Small intestine (tissue), 7 donors: ENCODE data around the gene PER1. TPM values are rescaled to one million over a fixed set of nuclear protein-coding genes. Genes with fewer than 3 reads are reported as not detected.
A peak's percentile ranks its signal among the peaks of the same experiment; 100 is the strongest.

Experiments
- DNase-seq, 2 donors: peaks; one replicate each; pipeline versions ENCODE4 v3.0.0 to v3.0.0-alpha.2; 2013
- FAIRE-seq: peaks from 2 replicates; lab custom pipeline; 2012; peaks lifted over from hg19 to GRCh38; lab: Jason Lieb, UNC
- H3K27ac ChIP-seq, 3 donors: one replicate each; pipeline ENCODE4 v1.5.1; 2013; ENCODE audit warnings: low read length in 2 of 3, mild to moderate bottlenecking in 2 of 3, control low read depth in 1 of 3, inconsistent platforms in 1 of 3, low read depth in 1 of 3, moderate library complexity in 1 of 3
- H3K27me3 ChIP-seq, 3 donors: one replicate each; pipeline ENCODE4 v1.6.1; 2013; ENCODE audit warnings: low read length in 3 of 3, inconsistent platforms in 1 of 3; ENCODE audit not compliant: control insufficient read depth in 3 of 3, insufficient read depth in 3 of 3
- H3K36me3 ChIP-seq, 3 donors: one replicate each; pipeline ENCODE4 v1.6.1; 2013; ENCODE audit warnings: low read length in 3 of 3, inconsistent platforms in 1 of 3, low read depth in 1 of 3, mild to moderate bottlenecking in 1 of 3, moderate library complexity in 1 of 3; ENCODE audit not compliant: control insufficient read depth in 3 of 3, insufficient read depth in 2 of 3
- H3K4me1 ChIP-seq, 3 donors: one replicate each; pipeline ENCODE4 v1.6.1; 2013; ENCODE audit warnings: low read length in 2 of 3, inconsistent platforms in 1 of 3, low read depth in 1 of 3, mild to moderate bottlenecking in 1 of 3, moderate library complexity in 1 of 3; ENCODE audit not compliant: control insufficient read depth in 3 of 3, insufficient read depth in 2 of 3
- H3K4me3 ChIP-seq, 3 donors: one replicate each; pipeline ENCODE4 v1.5.1; 2013; ENCODE audit warnings: low read length in 3 of 3, control low read depth in 1 of 3, inconsistent platforms in 1 of 3, low read depth in 1 of 3, mild to moderate bottlenecking in 1 of 3, moderate library complexity in 1 of 3
- H3K9me3 ChIP-seq, 2 donors: one replicate each; pipeline ENCODE4 v1.6.1; 2013; ENCODE audit warnings: low read depth in 1 of 2, low read length in 1 of 2; ENCODE audit not compliant: control insufficient read depth in 2 of 2, insufficient read depth in 1 of 2
- WGBS, 3 donors: extraction: QIAGEN DNeasy Blood & Tissue Kit; methylation state at CpG; one replicate each; pipeline ENCODE4 v1.1.7; 2013; 5-methylcytosine and 5-hydroxymethylcytosine counted together
- polyA plus RNA-seq, 4 donors: library from polyadenylated mRNA; stranded (reverse) in 3 of 4; unstranded in 1 of 4; fragments of 200-250 nt in 3 of 4; fragments of 120-200 nt in 1 of 4; gene quantifications; one replicate each; pipeline versions ENCODE4 v1.2.1 to v1.2.3, GENCODE V29; 2013
- donor health status: healthy with polysubstance abuse.
- donor health status: control.
- donor health status: control.
- donor health status: Bipolar disorder and iron deficiency.
- donor health status: healthy.

PER1 gene
- polyA plus RNA-seq, 4 donors, result 17.3 to 79.4 (median 54.0) TPM

- peak overlapping the region in 2 of 3 donors; percentile 90 to 92 for H3K4me3 ChIP-seq
- peak overlapping the region; percentile 86 to 99 (median 97) for H3K27ac ChIP-seq
- FAIRE-seq (no peak), DNase-seq (no peak)
- no peaks in the 10 kb centered on the region for H3K9me3 ChIP-seq
- H3K4me1 ChIP-seq, result peaks cover 6 to 35% (median 6%) of the 10 kb centered on the region in 3 donors
- no peaks in the 10 kb centered on the region for H3K36me3 ChIP-seq
- WGBS, 3 donors, result 20 to 27% (median 23%) methylated on average over 12 of the region's 12 CpGs
- no peaks in the 10 kb centered on the region for H3K27me3 ChIP-seq
Observed at GRCh38 chr17:8188263-8188839, 36.1 kb upstream of the PER1 start.

GRCh38 chr17:8187517-8188262 is 35.5 kb upstream of the PER1 start:
- Histone ChIP-seq H3K9me3 (no peaks in the 10 kb centered on the region), H3K27me3 (no peaks in the 10 kb centered on the region), H3K27ac (peak overlapping the region; percentile 69 to 99 (median 86)), H3K4me1 (peaks cover 6 to 34% (median 6%) of the 10 kb centered on the region in 3 donors), H3K36me3 (no peaks in the 10 kb centered on the region), H3K4me3 (peak overlapping the region in 2 of 3 donors; percentile 25 to 90)
- peak; percentile 94 to 98 for DNase-seq
- FAIRE-seq, result no peak
- 0 to 2% (median 1%) methylated on average over 25 of the region's 25 CpGs for WGBS, 3 donors

GRCh38 chr17:8186787-8187516 is 34.7 kb upstream of the PER1 start:
- no peaks in the 10 kb centered on the region for H3K9me3 ChIP-seq
- FAIRE-seq (no peak), DNase-seq (peak; percentile 94 to 95)
- H3K27ac ChIP-seq, result peak overlapping the region; percentile 77 to 99 (median 86)
- H3K4me1 ChIP-seq, result peaks cover 6 to 29% (median 6%) of the 10 kb centered on the region in 3 donors
- no peaks in the 10 kb centered on the region for H3K27me3 ChIP-seq
- H3K4me3 ChIP-seq, result peak overlapping the region; percentile 55 to 90 (median 62)
- H3K36me3 ChIP-seq, result no peaks in the 10 kb centered on the region
- WGBS, 3 donors, result 0 to 1% (median 0%) methylated on average over 32 of the region's 32 CpGs

DNA sequence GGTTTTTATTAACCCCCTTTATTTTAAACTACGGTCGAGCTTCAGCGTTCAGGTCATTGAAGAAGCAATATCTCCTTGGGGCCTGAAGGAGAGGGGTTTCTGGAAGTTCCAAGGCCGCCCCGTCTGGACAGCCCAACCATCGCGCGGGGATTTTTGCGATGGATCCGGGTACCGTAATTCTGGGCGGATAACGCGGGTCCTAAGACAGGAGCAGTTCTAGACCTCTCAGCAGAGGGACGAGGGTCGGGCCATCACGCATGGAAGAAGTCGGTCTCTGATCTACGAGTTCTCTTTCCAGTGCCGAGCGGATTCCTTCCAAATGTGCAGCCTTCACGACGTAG is 34.2 kb upstream of the PER1 start:
- DNase-seq (no peak), FAIRE-seq (no peak)
- Histone ChIP-seq H3K27me3 (no peaks in the 10 kb centered on the region), H3K9me3 (no peaks in the 10 kb centered on the region), H3K4me1 (peaks cover 6 to 23% (median 6%) of the 10 kb centered on the region in 3 donors), H3K4me3 (peak overlapping the region; percentile 55 to 90 (median 62)), H3K27ac (peak overlapping the region; percentile 77 to 99 (median 86)), H3K36me3 (no peaks in the 10 kb centered on the region)
- 0 to 1% (median 0%) methylated on average over 23 of the region's 23 CpGs for WGBS, 3 donors

GRCh38 chr17:8185582-8186445 is 33.6 kb upstream of the PER1 start:
- Histone ChIP-seq H3K4me1 (peaks cover 6 to 20% (median 6%) of the 10 kb centered on the region in 3 donors), H3K4me3 (peak overlapping the region; percentile 55 to 90 (median 62)), H3K9me3 (no peaks in the 10 kb centered on the region), H3K27me3 (no peaks in the 10 kb centered on the region), H3K27ac (peak overlapping the region; percentile 77 to 99 (median 86)), H3K36me3 (no peaks in the 10 kb centered on the region)
- FAIRE-seq (no peak), DNase-seq (peak; percentile 78 to 88)
- 0 to 1% (median 1%) methylated on average over 44 of the region's 44 CpGs for WGBS, 3 donors

DNA sequence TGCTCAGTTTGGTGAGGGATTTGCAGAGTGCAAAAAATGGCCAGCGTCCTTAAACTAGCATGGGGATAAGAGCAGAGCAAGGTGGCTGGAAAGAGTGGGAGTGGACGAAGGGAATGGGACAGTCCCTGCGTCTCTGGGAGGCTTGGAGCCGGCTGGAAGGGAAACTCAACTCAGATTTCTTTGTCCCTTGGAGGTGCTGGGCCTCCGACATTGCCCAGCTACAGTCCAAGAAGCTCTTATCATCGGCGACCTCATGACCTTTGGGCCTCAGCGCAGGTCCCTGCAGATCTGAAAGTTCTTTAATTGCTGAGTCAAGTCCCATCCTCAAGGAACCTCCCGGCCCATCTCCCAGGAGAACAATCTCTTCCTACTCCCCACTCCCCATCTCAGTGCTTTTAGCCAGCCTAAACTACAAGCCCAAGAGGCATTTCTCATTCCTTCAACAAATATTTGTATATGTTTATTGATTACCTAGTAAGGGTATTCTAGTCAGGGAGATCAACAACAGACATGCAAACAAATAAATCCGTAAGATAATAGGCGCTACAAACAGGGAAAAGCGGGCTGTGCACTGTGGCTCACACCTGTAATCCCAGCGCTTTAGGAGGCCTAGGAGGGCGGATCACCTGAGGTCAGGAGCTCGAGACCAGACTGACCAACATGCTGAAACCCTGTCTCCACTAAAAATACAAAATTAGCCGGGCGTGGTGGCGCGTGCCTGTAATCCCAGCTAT is 25.0 kb upstream of the PER1 start:
- no peaks in the 10 kb centered on the region for H3K9me3 ChIP-seq
- no peak for DNase-seq
- H3K27me3 ChIP-seq, result no peaks in the 10 kb centered on the region
- no peaks in the 10 kb centered on the region for H3K36me3 ChIP-seq
- peak overlapping the region in 2 of 3 donors; percentile 77 to 78 for H3K27ac ChIP-seq
- peak overlapping the region in 2 of 3 donors; percentile 71 to 84 for H3K4me3 ChIP-seq
- peaks cover 0 to 24% (median 7%) of the 10 kb centered on the region in 3 donors for H3K4me1 ChIP-seq
- FAIRE-seq, result no peak
- 57 to 72% (median 60%) methylated on average over 19 of the region's 19 CpGs for WGBS, 3 donors

DNA sequence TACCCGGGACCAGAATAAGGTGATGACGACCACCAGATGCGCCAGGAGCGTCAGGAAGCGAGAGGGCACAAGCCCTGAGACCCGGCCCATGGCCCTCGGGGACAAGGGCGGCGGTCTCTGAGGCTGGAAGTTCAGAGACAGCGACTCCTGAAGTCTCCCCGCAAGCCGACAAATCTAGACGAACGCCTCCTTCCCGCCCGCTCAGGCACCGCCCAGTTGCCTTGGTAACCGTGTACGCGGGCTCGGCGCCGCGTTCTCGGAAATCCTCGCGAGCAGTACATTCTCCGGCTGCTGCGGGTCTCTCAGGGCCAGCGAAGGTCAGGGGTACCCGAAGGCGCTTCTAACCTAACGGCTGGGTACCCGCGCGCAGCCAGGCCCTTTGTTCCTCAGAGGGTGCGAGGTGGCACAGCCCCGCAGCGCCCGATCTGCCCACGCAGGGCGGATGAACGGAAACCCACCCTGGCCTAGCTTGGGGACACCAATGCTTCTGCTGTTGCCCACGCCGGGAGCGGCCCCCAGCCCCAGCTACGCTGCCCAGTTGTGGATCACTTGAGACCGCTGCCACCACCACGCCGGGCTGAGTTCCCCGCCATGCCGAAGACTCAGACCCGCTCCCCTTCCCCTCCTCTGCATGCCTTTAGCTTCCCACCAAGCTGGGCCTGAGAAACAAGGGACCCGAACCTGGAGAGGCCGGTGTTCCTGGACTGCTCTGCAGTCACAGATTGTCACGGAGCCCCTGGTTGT is 24.2 kb upstream of the PER1 start, which contains the start of gene TMEM107:
Gene TMEM107, minus strand, starts transcription at position 184 of the 744 bp plus-strand sequence. Its CDS starts 94 bp downstream, at position 90.
- Histone ChIP-seq H3K4me1 (peaks cover 0 to 24% (median 7%) of the 10 kb centered on the region in 3 donors), H3K36me3 (no peaks in the 10 kb centered on the region), H3K27ac (peak within 1 kb of the TSS; percentile 27 to 78 (median 77)), H3K9me3 (no peaks in the 10 kb centered on the region), H3K4me3 (peak within 1 kb of the TSS; percentile 39 to 84 (median 71)), H3K27me3 (no peaks in the 10 kb centered on the region)
- no peak for FAIRE-seq
- 1 to 2% (median 2%) methylated on average over 55 to 56 of the region's 56 CpGs for WGBS, 3 donors
- DNase-seq, result peak; percentile 86 to 96
